GM23338 (cell line): ENCODE data around the gene FAM156B. TPM values are rescaled to one million over a fixed set of nuclear protein-coding genes. Genes with fewer than 3 reads are reported as not detected.
"Not testable (repeated sequence)": the region's sequence is repeated elsewhere in the genome, so short reads cannot be mapped to it uniquely, and the experiment has no call there.

ENCODE experiments used
- ATAC-seq: fragments of 200-7000 bp; cut with Tn5 transposase; 3 replicates; pipeline ENCODE4 v1.9.1; 2020
- DNase-seq: peaks from one replicate; pipeline ENCODE4 v3.0.0-alpha.2; 2015; ENCODE audit warnings: low spot score
- H2AFZ ChIP-seq: fragments of 200-600 bp; sonication (generic); 2 replicates; pipeline ENCODE4 v1.8.0; 2016; ENCODE audit warnings: antibody characterized with exemption, mild to moderate bottlenecking, moderate library complexity
- H3F3A ChIP-seq: fragments of 200-600 bp; sonication (generic); replicated peaks from 2 replicates; pipeline ENCODE4 v1.8.0; 2017; ENCODE audit warnings: antibody characterized with exemption, mixed run types, low read depth
- H3K27ac ChIP-seq: fragments of 200-600 bp; sonication (generic); 2 replicates; pipeline ENCODE4 v1.6.1; 2016; ENCODE audit warnings: low read depth
- H3K27me3 ChIP-seq: fragments of 200-600 bp; sonication (generic); 2 replicates; pipeline ENCODE4 v1.8.0; 2016; ENCODE audit warnings: mild to moderate bottlenecking, mixed run types, moderate library complexity; ENCODE audit not compliant: insufficient read depth
- H3K36me3 ChIP-seq: fragments of 200-600 bp; sonication (generic); 2 replicates; pipeline ENCODE4 v1.8.0; 2016; ENCODE audit warnings: mild to moderate bottlenecking; ENCODE audit not compliant: insufficient read depth
- H3K4me1 ChIP-seq: fragments of 200-600 bp; sonication (generic); 2 replicates; pipeline ENCODE4 v1.8.0; 2016; ENCODE audit warnings: mild to moderate bottlenecking, moderate library complexity; ENCODE audit not compliant: insufficient read depth
- H3K4me2 ChIP-seq: fragments of 200-600 bp; sonication (generic); 2 replicates; pipeline ENCODE4 v1.7.1; 2017; ENCODE audit warnings: mixed run types
- H3K4me3 ChIP-seq: fragments of 200-600 bp; sonication (generic); 2 replicates; pipeline ENCODE4 v1.6.1; 2016; ENCODE audit warnings: mixed run types
- H3K79me2 ChIP-seq: fragments of 200-600 bp; sonication (generic); replicated peaks from 2 replicates; pipeline ENCODE4 v1.8.0; 2017; ENCODE audit warnings: mild to moderate bottlenecking; ENCODE audit not compliant: insufficient read depth
- H3K9me2 ChIP-seq: fragments of 200-600 bp; sonication (generic); 2 replicates; pipeline ENCODE4 v1.8.0; 2017; ENCODE audit not compliant: insufficient read depth
- H4K20me1 ChIP-seq: fragments of 200-600 bp; sonication (generic); replicated peaks from 2 replicates; pipeline ENCODE4 v1.8.0; 2017; ENCODE audit warnings: mild to moderate bottlenecking; ENCODE audit not compliant: insufficient read depth
- H3K27ac Mint-ChIP-seq: 2 replicates; pipeline ENCODE4 v1.8.0; 2020; ENCODE audit warnings: inconsistent platforms, mild to moderate bottlenecking, moderate library complexity, mixed read lengths
- H3K27me3 Mint-ChIP-seq: 3 replicates; pipeline ENCODE4 v1.8.0; 2022; ENCODE audit warnings: low read depth, mild to moderate bottlenecking, moderate library complexity, mixed read lengths, inconsistent platforms; ENCODE audit not compliant: insufficient read depth, poor library complexity
- H3K36me3 Mint-ChIP-seq: 3 replicates; pipeline ENCODE4 v1.8.0; 2021; ENCODE audit warnings: low read depth, mild to moderate bottlenecking, inconsistent platforms, moderate library complexity, mixed read lengths
- H3K4me1 Mint-ChIP-seq: 3 replicates; pipeline ENCODE4 v1.8.0; 2020; ENCODE audit warnings: mild to moderate bottlenecking, inconsistent platforms, mixed read lengths
- H3K4me3 Mint-ChIP-seq: 3 replicates; pipeline ENCODE4 v1.8.0; 2021; ENCODE audit warnings: moderate library complexity, mild to moderate bottlenecking, inconsistent platforms, mixed read lengths
- H3K9me3 Mint-ChIP-seq: 3 replicates; pipeline ENCODE4 v1.8.0; 2020; ENCODE audit warnings: moderate library complexity, mild to moderate bottlenecking, inconsistent platforms, mixed read lengths
- polyA plus RNA-seq: library from polyadenylated mRNA; unstranded; fragments of >200 nt; fragmentation: Nextera tagmentation; extraction: Ambion mirVana; gene quantifications from 2 replicates; pipeline ENCODE4 v1.2.1, GENCODE V29; 2016
- total RNA-seq: library from RNA; depleted of rRNA; stranded (reverse); fragments of >200 nt; shearing (Covaris generic); gene quantifications from 2 replicates; pipeline ENCODE4 v1.2.3, GENCODE V29; 2014; rRNA removed

Gene FAM156B
- total and polyA plus RNA-seq, 2 experiments from 2014 or later: 11.1 to 19.1 TPM

- not testable (repeated sequence) for H2AFZ ChIP-seq, DNase-seq, H3K9me2 ChIP-seq, H3K4me3 Mint-ChIP-seq, H3K9me3 Mint-ChIP-seq, H3K79me2 ChIP-seq, H3K4me2 ChIP-seq, H3K27ac ChIP-seq, H4K20me1 ChIP-seq, H3K27me3 Mint-ChIP-seq, H3K27ac Mint-ChIP-seq, H3K4me1 ChIP-seq, H3F3A ChIP-seq, H3K27me3 ChIP-seq, H3K4me1 Mint-ChIP-seq, H3K36me3 ChIP-seq, H3K36me3 Mint-ChIP-seq, H3K4me3 ChIP-seq, ATAC-seq
These were observed 48.8 kb downstream of the FAM156B start for GRCh38 chrX:52945838-52946494.

- H3K9me3 Mint-ChIP-seq, H3K4me3 ChIP-seq, H3F3A ChIP-seq, H3K4me2 ChIP-seq, H4K20me1 ChIP-seq, H3K27ac Mint-ChIP-seq, H3K4me1 ChIP-seq, H3K27me3 Mint-ChIP-seq, H3K27ac ChIP-seq, DNase-seq, H3K4me3 Mint-ChIP-seq, ATAC-seq, H3K36me3 Mint-ChIP-seq, H3K9me2 ChIP-seq, H3K4me1 Mint-ChIP-seq, H3K36me3 ChIP-seq, H2AFZ ChIP-seq, H3K27me3 ChIP-seq, H3K79me2 ChIP-seq: not testable (repeated sequence)
These were observed 50.4 kb downstream of the FAM156B start for GRCh38 chrX:52947501-52947900.

- H4K20me1 ChIP-seq, H3K36me3 ChIP-seq, H3K79me2 ChIP-seq, H3F3A ChIP-seq, ATAC-seq, H3K27me3 ChIP-seq, H3K9me3 Mint-ChIP-seq, H3K27me3 Mint-ChIP-seq, H3K36me3 Mint-ChIP-seq, H3K4me1 ChIP-seq, DNase-seq, H3K27ac Mint-ChIP-seq, H3K4me3 ChIP-seq, H3K4me3 Mint-ChIP-seq, H3K9me2 ChIP-seq, H3K27ac ChIP-seq, H3K4me1 Mint-ChIP-seq, H3K4me2 ChIP-seq, H2AFZ ChIP-seq: not testable (repeated sequence)
These were observed 51.1 kb downstream of the FAM156B start for GRCh38 chrX:52948265-52948664.

- ATAC-seq, H3K79me2 ChIP-seq, DNase-seq, H3K27ac Mint-ChIP-seq, H3K4me3 ChIP-seq, H3K36me3 Mint-ChIP-seq, H3K27me3 Mint-ChIP-seq, H3K4me1 ChIP-seq, H4K20me1 ChIP-seq, H3K27me3 ChIP-seq, H3K9me2 ChIP-seq, H3K36me3 ChIP-seq, H3F3A ChIP-seq, H3K4me1 Mint-ChIP-seq, H3K4me3 Mint-ChIP-seq, H2AFZ ChIP-seq, H3K27ac ChIP-seq, H3K4me2 ChIP-seq, H3K9me3 Mint-ChIP-seq: not testable (repeated sequence)
These were observed 52.2 kb downstream of the FAM156B start for GRCh38 chrX:52949325-52949724.

- not testable (repeated sequence) for H3K4me2 ChIP-seq, ATAC-seq, H3K27ac Mint-ChIP-seq, H3K9me3 Mint-ChIP-seq, H3K27me3 ChIP-seq, H3K4me3 Mint-ChIP-seq, H3K9me2 ChIP-seq, H2AFZ ChIP-seq, H4K20me1 ChIP-seq, H3F3A ChIP-seq, H3K36me3 Mint-ChIP-seq, H3K27me3 Mint-ChIP-seq, H3K79me2 ChIP-seq, H3K4me1 Mint-ChIP-seq, H3K36me3 ChIP-seq, H3K27ac ChIP-seq, DNase-seq, H3K4me1 ChIP-seq, H3K4me3 ChIP-seq
These were observed 52.8 kb downstream of the FAM156B start for GRCh38 chrX:52949884-52950283.

Other genes starting within 250 kb of the FAM156B start
- not detected in 2 replicates for gene SSX7, start 242.4 kb upstream of the FAM156B start, total RNA-seq
- not detected in 2 replicates for gene SSX7, start 242.4 kb upstream of the FAM156B start, polyA plus RNA-seq
- gene SSX2, start 190.2 kb upstream of the FAM156B start, total RNA-seq: 0.39 and 0.83 TPM in 2 replicates
- 0.29 TPM in 1 of 2 replicates, not detected in the other for gene SSX2, start 190.2 kb upstream of the FAM156B start, polyA plus RNA-seq
- 0.17 TPM in 1 of 2 replicates, not detected in the other for gene SSX2B, start 146.1 kb upstream of the FAM156B start, total RNA-seq
- gene SSX2B, start 146.1 kb upstream of the FAM156B start, polyA plus RNA-seq: not detected in 2 replicates
- gene SPANXN5, start 99.9 kb upstream of the FAM156B start, total RNA-seq: not detected in 2 replicates
- gene SPANXN5, start 99.9 kb upstream of the FAM156B start, polyA plus RNA-seq: not detected in 2 replicates
- gene XAGE5, start 86.0 kb upstream of the FAM156B start, total RNA-seq: not detected in 2 replicates
- not detected in 2 replicates for gene XAGE5, start 86.0 kb upstream of the FAM156B start, polyA plus RNA-seq
- not detected in 2 replicates for gene XAGE3, start 29.2 kb upstream of the FAM156B start, total RNA-seq
- not detected in 2 replicates for gene XAGE3, start 29.2 kb upstream of the FAM156B start, polyA plus RNA-seq
- 16.3 and 17.7 TPM in 2 replicates for gene FAM156A, start 61.2 kb downstream of the FAM156B start, total RNA-seq
- 4.5 and 5.2 TPM in 2 replicates for gene FAM156A, start 61.2 kb downstream of the FAM156B start, polyA plus RNA-seq
- gene GPR173, start 151.5 kb downstream of the FAM156B start, total RNA-seq: 7.7 TPM in 2 replicates
- gene GPR173, start 151.5 kb downstream of the FAM156B start, polyA plus RNA-seq: 0.92 and 0.94 TPM in 2 replicates
- gene TSPYL2, start 185.0 kb downstream of the FAM156B start, total RNA-seq: 9.9 and 13.4 TPM in 2 replicates
- 11.6 and 13.4 TPM in 2 replicates for gene TSPYL2, start 185.0 kb downstream of the FAM156B start, polyA plus RNA-seq
- gene KANTR, start 196.8 kb downstream of the FAM156B start, total RNA-seq: 15.3 and 15.5 TPM in 2 replicates
- 5.4 and 6.4 TPM in 2 replicates for gene KANTR, start 196.8 kb downstream of the FAM156B start, polyA plus RNA-seq